ENCODE measurements around the gene GJC2. TPM values are rescaled to one million over a fixed set of nuclear protein-coding genes. Genes with fewer than 3 reads are reported as not detected.

GJC2 gene
- total RNA-seq, 1 experiment from 2014 or later = 18.5 TPM

DNA sequence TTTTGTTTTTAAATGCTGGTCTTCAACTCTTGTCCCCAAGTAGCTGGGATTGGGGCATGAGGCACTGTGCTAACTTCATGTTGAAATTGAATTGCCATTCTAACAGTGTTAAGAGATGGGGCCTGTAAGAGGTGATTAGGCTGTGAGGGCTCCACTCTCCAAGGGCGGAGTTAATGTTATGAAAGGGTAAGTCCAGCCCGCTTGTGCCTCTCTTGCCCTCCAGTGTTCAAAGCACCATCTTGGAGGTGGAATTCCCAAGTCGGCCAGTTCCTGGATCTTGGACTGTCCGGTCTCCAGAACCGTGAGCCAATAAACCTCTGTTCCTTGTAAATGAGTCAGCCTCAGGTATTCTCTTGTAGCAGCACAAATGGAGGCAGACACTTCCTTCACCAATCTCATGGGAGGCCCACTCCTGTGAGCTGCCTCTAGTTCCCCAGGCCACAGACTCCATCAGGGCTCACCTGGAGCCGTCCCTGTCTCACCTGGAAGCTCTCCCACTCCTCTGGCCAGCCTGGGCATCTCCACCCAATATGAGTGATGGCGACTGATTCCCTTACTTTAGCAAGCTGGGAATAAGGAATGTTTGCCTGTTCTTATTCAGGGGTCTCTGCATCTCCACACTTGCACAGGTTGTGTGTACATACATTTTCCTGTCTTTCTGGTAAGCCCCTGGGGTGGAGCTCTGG, 31.4 kb downstream of the GJC2 start:
- Mint-ChIP-seq H3K27me3 (ENCODE audit: insufficient read depth, unreplicated experiment) (no peaks in the 10 kb centered on the region), H3K4me3 (ENCODE audit: unreplicated experiment) (no peak overlapping the region), H3K9me3 (ENCODE audit: unreplicated experiment) (no peaks in the 10 kb centered on the region), H3K27ac (ENCODE audit: low read depth, unreplicated experiment) (no peak overlapping the region), H3K36me3 (ENCODE audit: insufficient read depth, unreplicated experiment) (peaks cover 4% of the 10 kb centered on the region), H3K4me1 (ENCODE audit: insufficient read depth, unreplicated experiment) (no peaks in the 10 kb centered on the region)
- intact Hi-C loops (cut with micrococcal nuclease) = no loop called here
- no TSS peak for BruUV-seq (replicated peaks)
- CTCF ChIA-PET = interaction anchor here (0.7 to 1.0 kb wide), 3 partner anchors 13 to 46 kb away, joined by 3 to 6 read pairs (median 3); partner anchors contain the start of gene IBA57
- POLR2A ChIA-PET = no interaction called here
- DNase-seq (ENCODE audit: unreplicated experiment) = no peak
- TF ChIP-seq, protein P1, sequence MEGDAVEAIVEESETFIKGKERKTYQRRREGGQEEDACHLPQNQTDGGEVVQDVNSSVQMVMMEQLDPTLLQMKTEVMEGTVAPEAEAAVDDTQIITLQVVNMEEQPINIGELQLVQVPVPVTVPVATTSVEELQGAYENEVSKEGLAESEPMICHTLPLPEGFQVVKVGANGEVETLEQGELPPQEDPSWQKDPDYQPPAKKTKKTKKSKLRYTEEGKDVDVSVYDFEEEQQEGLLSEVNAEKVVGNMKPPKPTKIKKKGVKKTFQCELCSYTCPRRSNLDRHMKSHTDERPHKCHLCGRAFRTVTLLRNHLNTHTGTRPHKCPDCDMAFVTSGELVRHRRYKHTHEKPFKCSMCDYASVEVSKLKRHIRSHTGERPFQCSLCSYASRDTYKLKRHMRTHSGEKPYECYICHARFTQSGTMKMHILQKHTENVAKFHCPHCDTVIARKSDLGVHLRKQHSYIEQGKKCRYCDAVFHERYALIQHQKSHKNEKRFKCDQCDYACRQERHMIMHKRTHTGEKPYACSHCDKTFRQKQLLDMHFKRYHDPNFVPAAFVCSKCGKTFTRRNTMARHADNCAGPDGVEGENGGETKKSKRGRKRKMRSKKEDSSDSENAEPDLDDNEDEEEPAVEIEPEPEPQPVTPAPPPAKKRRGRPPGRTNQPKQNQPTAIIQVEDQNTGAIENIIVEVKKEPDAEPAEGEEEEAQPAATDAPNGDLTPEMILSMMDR (IDR thresholded peaks at IDR 0.05; ENCODE audit: unreplicated experiment) = no peak

GRCh38 chr1:228181645-228182034, 31.9 kb downstream of the GJC2 start:
- Mint-ChIP-seq H3K9me3 (ENCODE audit: unreplicated experiment) (no peaks in the 10 kb centered on the region), H3K4me1 (ENCODE audit: insufficient read depth, unreplicated experiment) (no peaks in the 10 kb centered on the region), H3K36me3 (ENCODE audit: insufficient read depth, unreplicated experiment) (peaks cover 4% of the 10 kb centered on the region), H3K4me3 (ENCODE audit: unreplicated experiment) (no peak overlapping the region), H3K27ac (ENCODE audit: low read depth, unreplicated experiment) (no peak overlapping the region), H3K27me3 (ENCODE audit: insufficient read depth, unreplicated experiment) (no peaks in the 10 kb centered on the region)
- intact Hi-C loops (cut with micrococcal nuclease) = no loop called here
- no TSS peak for BruUV-seq (replicated peaks)
- no peak for DNase-seq (ENCODE audit: unreplicated experiment)
- ChIA-PET CTCF (interaction anchor here (0.7 to 1.0 kb wide), 4 partner anchors 9 to 15 kb away, joined by 3 to 6 read pairs (median 3); partner anchors contain the start of gene IBA57), POLR2A (interaction anchor here (0.6 kb wide), 1 partner anchor 63 kb away, joined by 3 read pairs; no protein-coding TSS in a partner anchor)
- TF ChIP-seq, protein P1 (IDR thresholded peaks at IDR 0.05; ENCODE audit: unreplicated experiment) = no peak

DNA sequence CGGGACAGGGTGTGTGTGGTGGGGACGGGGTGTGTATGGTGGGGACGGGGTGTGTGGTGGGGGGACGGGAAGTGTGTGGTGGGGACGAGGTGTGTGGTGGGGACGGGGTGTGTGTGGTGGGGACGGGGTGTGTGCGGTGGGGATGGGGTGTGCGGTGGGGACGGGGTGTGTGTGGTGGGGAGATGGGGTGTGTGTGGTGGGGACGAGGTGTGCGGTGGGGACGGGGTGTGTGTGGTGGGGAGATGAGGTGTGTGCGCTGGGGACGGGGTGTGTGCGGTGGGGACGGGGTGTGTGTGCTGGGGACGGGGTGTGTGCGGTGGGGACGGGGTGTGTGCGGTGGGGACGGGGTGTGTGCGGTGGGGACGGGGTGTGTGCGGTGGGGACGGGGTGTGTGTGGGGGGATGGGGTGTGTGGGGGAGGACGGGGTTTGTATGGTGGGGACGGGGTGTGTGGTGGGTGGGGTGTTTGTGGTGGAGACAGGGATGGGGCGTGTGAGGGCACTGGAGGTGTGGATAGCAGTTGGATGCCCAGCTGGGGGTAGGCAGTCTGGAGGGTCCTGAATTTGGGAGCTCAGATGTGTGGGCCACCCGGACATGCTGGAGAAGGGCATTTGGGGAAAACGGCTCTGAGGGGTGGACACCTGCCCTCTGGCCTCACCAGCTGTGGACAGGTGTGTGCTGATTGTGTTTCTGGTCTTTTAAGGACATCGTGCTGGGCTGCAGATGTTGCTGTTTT, 32.7 kb downstream of the GJC2 start:
- intact Hi-C loops (cut with micrococcal nuclease) = no loop called here
- H3K36me3 Mint-ChIP-seq (ENCODE audit: insufficient read depth, unreplicated experiment) = peaks cover 4% of the 10 kb centered on the region
- no peaks in the 10 kb centered on the region for H3K27me3 Mint-ChIP-seq (ENCODE audit: insufficient read depth, unreplicated experiment)
- CTCF ChIA-PET = interaction anchor here (0.7 to 1.0 kb wide), 2 partner anchors 9 to 10 kb away, joined by 3 read pairs; no protein-coding TSS in a partner anchor
- no peak overlapping the region for H3K27ac Mint-ChIP-seq (ENCODE audit: low read depth, unreplicated experiment)
- no peaks in the 10 kb centered on the region for H3K9me3 Mint-ChIP-seq (ENCODE audit: unreplicated experiment)
- TF ChIP-seq, protein P1 (IDR thresholded peaks at IDR 0.05; ENCODE audit: unreplicated experiment) = no peak
- DNase-seq (ENCODE audit: unreplicated experiment) = no peak
- H3K4me1 Mint-ChIP-seq (ENCODE audit: insufficient read depth, unreplicated experiment) = no peaks in the 10 kb centered on the region
- H3K4me3 Mint-ChIP-seq (ENCODE audit: unreplicated experiment) = no peak overlapping the region
- no TSS peak for BruUV-seq (replicated peaks)
- POLR2A ChIA-PET = interaction anchor here (0.6 kb wide), 1 partner anchor 64 kb away, joined by 3 read pairs; no protein-coding TSS in a partner anchor

GRCh38 chr1:228184152-228184551, 34.4 kb downstream of the GJC2 start:
- POLR2A ChIA-PET = no interaction called here

More at GRCh38 chr1:228184152-228184551, 34.4 kb downstream of the GJC2 start:
- intact Hi-C loops (cut with micrococcal nuclease) = no loop called here
- Mint-ChIP-seq H3K36me3 (ENCODE audit: insufficient read depth, unreplicated experiment) (no peaks in the 10 kb centered on the region), H3K27me3 (ENCODE audit: insufficient read depth, unreplicated experiment) (no peaks in the 10 kb centered on the region), H3K4me3 (ENCODE audit: unreplicated experiment) (no peak overlapping the region), H3K4me1 (ENCODE audit: insufficient read depth, unreplicated experiment) (no peaks in the 10 kb centered on the region), H3K9me3 (ENCODE audit: unreplicated experiment) (peaks cover 16% of the 10 kb centered on the region), H3K27ac (ENCODE audit: low read depth, unreplicated experiment) (no peak overlapping the region)
- no peak for DNase-seq (ENCODE audit: unreplicated experiment)
- TF ChIP-seq, protein P1 (IDR thresholded peaks at IDR 0.05; ENCODE audit: unreplicated experiment) = no peak
- CTCF ChIA-PET = no interaction called here
- no TSS peak for BruUV-seq (replicated peaks)
